ENCODE results near the gene HSPA1L.
"Not testable (repeated sequence)": the region's sequence is repeated elsewhere in the genome, so short reads cannot be mapped to it uniquely, and the experiment has no call there.

HSPA1L gene

GRCh38 chr6:31805939-31806469 lies 9.1 kb downstream of the HSPA1L start:
- Histone ChIP-seq H2BK15ac (ENCODE audit: low read depth, poor library complexity, severe bottlenecking) (no peak overlapping the region), H3K18ac (ENCODE audit: low read depth in 1 of 2, low read length in 2 of 2) (no peak overlapping the region), H3K14ac (ENCODE audit: low read length in 2 of 2) (no peak overlapping the region), H4K8ac (ENCODE audit: low read length) (no peak overlapping the region), H3K23ac (ENCODE audit: low read length in 2 of 2) (peak overlapping the region in 1 of 2 experiments; percentile 13), H3K27ac (ENCODE audit: low read length, poor library complexity, severe bottlenecking) (peak overlapping the region; percentile 77), H3K9me3 (ENCODE audit: control insufficient read depth, low read length) (no peaks in the 10 kb centered on the region), H3K36me3 (ENCODE audit: control insufficient read depth in 1 of 2, insufficient read depth in 2 of 2, low read depth in 1 of 2, low read length in 2 of 2) (peaks cover 5 to 13% of the 10 kb centered on the region in 2 experiments), H2AFZ (ENCODE audit: low read depth, low read length) (peak overlapping the region; percentile 60), H4K91ac (ENCODE audit: low read length) (no peak overlapping the region), H3K4ac (ENCODE audit: low read depth in 1 of 2, low read length in 2 of 2) (peak overlapping the region; percentile 51 to 86), H3K9ac (ENCODE audit: low read length) (peak overlapping the region; percentile 94), H3K4me2 (ENCODE audit: low read length, poor library complexity, severe bottlenecking) (peak overlapping the region; percentile 79), H2BK120ac (ENCODE audit: low read depth, low read length) (no peak overlapping the region), H3K79me1 (replicated peaks; ENCODE audit: low read length, poor library complexity, severe bottlenecking) (peaks cover 13% of the 10 kb centered on the region), H2AK5ac (ENCODE audit: low read length, severe bottlenecking) (peak overlapping the region; percentile 73), H3K27me3 (ENCODE audit: control insufficient read depth in 1 of 2, insufficient read depth in 1 of 2, low read length in 2 of 2) (no peaks in the 10 kb centered on the region), H2BK5ac (ENCODE audit: low read depth, low read length, poor library complexity, severe bottlenecking) (no peak overlapping the region), H2BK12ac (ENCODE audit: low read length in 2 of 2) (no peak overlapping the region), H3K4me1 (ENCODE audit: control insufficient read depth, insufficient read depth, low read depth, low read length) (peaks cover 6% of the 10 kb centered on the region), H3K4me3 (ENCODE audit: insufficient read depth in 1 of 2, low read depth in 1 of 2, low read length in 2 of 2) (peak overlapping the region; percentile 85 to 89)
- peak; percentile 8 for DNase-seq
- 16% methylated on average over 6 of the region's 7 CpGs for WGBS

DNA sequence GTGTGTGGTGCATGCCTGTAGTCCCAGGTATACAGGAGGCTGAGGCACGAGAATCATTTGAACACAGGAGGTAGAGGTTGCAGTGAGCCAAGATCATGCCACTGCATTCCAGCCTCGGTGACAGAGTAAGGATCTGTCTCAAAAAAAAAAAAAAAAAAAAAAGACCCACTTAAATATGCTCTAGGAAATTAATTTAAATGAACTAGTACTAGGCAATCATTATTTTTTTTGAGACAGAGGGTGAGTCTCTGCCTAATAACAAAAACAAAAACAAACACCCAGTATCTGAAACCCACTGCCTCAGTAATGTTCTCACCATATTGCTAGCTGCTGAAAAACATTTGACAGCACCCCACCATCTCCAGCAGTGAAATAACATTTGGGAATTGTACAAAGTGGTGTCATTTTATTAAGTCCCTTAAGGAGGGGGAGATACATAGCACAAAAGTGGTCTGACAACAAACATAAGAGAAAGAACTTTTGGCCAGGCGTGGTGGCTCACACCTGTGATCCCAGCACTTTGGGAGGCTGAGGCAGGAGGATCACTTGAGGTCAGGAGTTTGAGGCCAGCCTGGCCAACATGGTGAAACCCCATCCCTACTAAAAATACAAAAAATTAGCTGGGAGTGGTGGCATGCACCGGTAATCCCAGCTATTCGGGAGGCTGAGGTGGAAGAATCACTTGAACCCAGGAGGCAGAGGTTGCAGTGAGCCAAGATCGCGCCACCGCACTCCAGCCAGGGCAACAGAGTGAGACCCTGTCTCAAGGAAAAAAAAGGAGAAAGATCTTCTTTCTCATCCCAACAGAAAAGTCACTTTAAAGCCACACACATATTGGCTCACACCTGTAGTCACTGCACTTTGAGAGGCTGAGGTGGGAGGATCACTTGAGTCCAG lies 13.8 kb downstream of the HSPA1L start:
- H2BK12ac ChIP-seq (ENCODE audit: low read length in 2 of 2); H2AK5ac ChIP-seq (ENCODE audit: low read length, severe bottlenecking); H3K27me3 ChIP-seq (ENCODE audit: control insufficient read depth in 1 of 2, insufficient read depth in 1 of 2, low read length in 2 of 2); H2AFZ ChIP-seq (ENCODE audit: low read depth, low read length); H4K8ac ChIP-seq (ENCODE audit: low read length); H2BK120ac ChIP-seq (ENCODE audit: low read depth, low read length); H3K4me3 ChIP-seq (ENCODE audit: insufficient read depth in 1 of 2, low read depth in 1 of 2, low read length in 2 of 2); H3K4me1 ChIP-seq (ENCODE audit: control insufficient read depth, insufficient read depth, low read depth, low read length); H3K9me3 ChIP-seq (ENCODE audit: control insufficient read depth, low read length); H3K9ac ChIP-seq (ENCODE audit: low read length); H3K23ac ChIP-seq (ENCODE audit: low read length in 2 of 2); H4K91ac ChIP-seq (ENCODE audit: low read length); H3K14ac ChIP-seq (ENCODE audit: low read length in 2 of 2); H3K4ac ChIP-seq (ENCODE audit: low read depth in 1 of 2, low read length in 2 of 2); H3K18ac ChIP-seq (ENCODE audit: low read depth in 1 of 2, low read length in 2 of 2); H3K27ac ChIP-seq (ENCODE audit: low read length, poor library complexity, severe bottlenecking); H3K4me2 ChIP-seq (ENCODE audit: low read length, poor library complexity, severe bottlenecking); H2BK15ac ChIP-seq (ENCODE audit: low read depth, poor library complexity, severe bottlenecking); H2BK5ac ChIP-seq (ENCODE audit: low read depth, low read length, poor library complexity, severe bottlenecking); DNase-seq: not testable (repeated sequence)
- peaks cover 16% of the 10 kb centered on the region for H3K79me1 ChIP-seq (replicated peaks; ENCODE audit: low read length, poor library complexity, severe bottlenecking)
- H3K36me3 ChIP-seq (ENCODE audit: control insufficient read depth in 1 of 2, insufficient read depth in 2 of 2, low read depth in 1 of 2, low read length in 2 of 2) = peaks cover 7 to 23% of the 10 kb centered on the region in 2 experiments
- 98% methylated on average over 4 of the region's 8 CpGs for WGBS

DNA sequence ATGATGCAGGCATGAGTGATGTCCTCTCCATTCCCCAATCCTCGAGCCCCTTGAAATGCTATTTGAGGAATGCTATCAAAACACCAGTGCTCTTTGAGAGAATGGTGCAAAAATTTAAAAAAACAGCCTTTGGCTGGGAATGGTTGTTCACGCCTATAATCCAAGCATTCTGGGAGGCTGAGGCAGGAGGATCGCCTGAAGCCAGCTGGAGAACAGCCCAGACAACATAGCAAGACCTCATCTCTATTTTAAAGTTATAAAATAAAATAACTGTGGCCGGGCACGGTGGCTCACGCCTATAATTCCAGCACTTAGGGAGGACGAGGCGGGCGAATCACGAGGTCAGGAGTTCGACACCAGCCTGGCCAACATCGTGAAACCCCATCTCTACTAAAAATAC lies 15.3 kb downstream of the HSPA1L start:
- H2BK120ac ChIP-seq (ENCODE audit: low read depth, low read length) = no peak overlapping the region
- H4K8ac ChIP-seq (ENCODE audit: low read length) = no peak overlapping the region
- no peak overlapping the region for H3K14ac ChIP-seq (ENCODE audit: low read length in 2 of 2)
- DNase-seq = no peak
- no peaks in the 10 kb centered on the region for H3K9me3 ChIP-seq (ENCODE audit: control insufficient read depth, low read length)
- no peak overlapping the region for H3K4me2 ChIP-seq (ENCODE audit: low read length, poor library complexity, severe bottlenecking)
- H2BK5ac ChIP-seq (ENCODE audit: low read depth, low read length, poor library complexity, severe bottlenecking) = no peak overlapping the region
- no peak overlapping the region for H3K23ac ChIP-seq (ENCODE audit: low read length in 2 of 2)
- no peak overlapping the region for H2BK15ac ChIP-seq (ENCODE audit: low read depth, poor library complexity, severe bottlenecking)
- H3K4ac ChIP-seq (ENCODE audit: low read depth in 1 of 2, low read length in 2 of 2) = no peak overlapping the region
- no peak overlapping the region for H4K91ac ChIP-seq (ENCODE audit: low read length)
- peak overlapping the region; percentile 11 for H3K9ac ChIP-seq (ENCODE audit: low read length)
- H3K4me1 ChIP-seq (ENCODE audit: control insufficient read depth, insufficient read depth, low read depth, low read length) = peaks cover 4% of the 10 kb centered on the region
- no peaks in the 10 kb centered on the region for H3K27me3 ChIP-seq (ENCODE audit: control insufficient read depth in 1 of 2, insufficient read depth in 1 of 2, low read length in 2 of 2)
- H3K4me3 ChIP-seq (ENCODE audit: insufficient read depth in 1 of 2, low read depth in 1 of 2, low read length in 2 of 2) = no peak overlapping the region
- H2AFZ ChIP-seq (ENCODE audit: low read depth, low read length) = no peak overlapping the region
- WGBS = over 99% methylated on average over 11 of the region's 12 CpGs
- H2AK5ac ChIP-seq (ENCODE audit: low read length, severe bottlenecking) = no peak overlapping the region
- H3K18ac ChIP-seq (ENCODE audit: low read depth in 1 of 2, low read length in 2 of 2) = no peak overlapping the region
- no peak overlapping the region for H2BK12ac ChIP-seq (ENCODE audit: low read length in 2 of 2)
- no peak overlapping the region for H3K27ac ChIP-seq (ENCODE audit: low read length, poor library complexity, severe bottlenecking)
- H3K36me3 ChIP-seq (ENCODE audit: control insufficient read depth in 1 of 2, insufficient read depth in 2 of 2, low read depth in 1 of 2, low read length in 2 of 2) = peaks cover 7 to 23% of the 10 kb centered on the region in 2 experiments
- peaks cover 10% of the 10 kb centered on the region for H3K79me1 ChIP-seq (replicated peaks; ENCODE audit: low read length, poor library complexity, severe bottlenecking)

DNA sequence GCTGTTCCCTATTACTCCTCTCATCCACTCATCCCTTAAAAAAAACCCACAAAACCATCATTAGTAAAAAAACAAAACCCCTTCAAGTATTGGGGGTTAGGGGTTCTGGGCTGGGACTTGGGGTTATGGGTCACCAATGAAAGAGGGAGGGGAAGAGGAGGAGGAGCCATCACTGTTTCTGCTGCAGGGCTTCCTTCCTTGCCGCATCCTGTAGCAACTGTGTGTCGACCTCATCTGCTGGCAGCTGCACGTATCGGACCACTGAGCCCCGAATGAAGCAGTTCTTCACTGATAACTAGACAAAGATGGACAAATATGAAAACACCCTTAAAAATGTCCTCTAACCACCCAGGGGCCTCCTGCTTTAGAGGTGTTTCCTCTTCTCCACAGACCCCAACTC lies 17.5 kb downstream of the HSPA1L start:
- H4K91ac ChIP-seq (ENCODE audit: low read length) = no peak overlapping the region
- no peak overlapping the region for H3K9ac ChIP-seq (ENCODE audit: low read length)
- H3K4me2 ChIP-seq (ENCODE audit: low read length, poor library complexity, severe bottlenecking) = no peak overlapping the region
- H3K4ac ChIP-seq (ENCODE audit: low read depth in 1 of 2, low read length in 2 of 2) = no peak overlapping the region
- H3K36me3 ChIP-seq (ENCODE audit: control insufficient read depth in 1 of 2, insufficient read depth in 2 of 2, low read depth in 1 of 2, low read length in 2 of 2) = peaks cover 3 to 25% of the 10 kb centered on the region in 2 experiments
- H2BK12ac ChIP-seq (ENCODE audit: low read length in 2 of 2) = no peak overlapping the region
- H3K27me3 ChIP-seq (ENCODE audit: control insufficient read depth in 1 of 2, insufficient read depth in 1 of 2, low read length in 2 of 2) = no peaks in the 10 kb centered on the region
- no peak overlapping the region for H3K4me3 ChIP-seq (ENCODE audit: insufficient read depth in 1 of 2, low read depth in 1 of 2, low read length in 2 of 2)
- peaks cover 4% of the 10 kb centered on the region for H3K79me1 ChIP-seq (replicated peaks; ENCODE audit: low read length, poor library complexity, severe bottlenecking)
- DNase-seq = no peak
- no peak overlapping the region for H4K8ac ChIP-seq (ENCODE audit: low read length)
- peak overlapping the region in 1 of 2 experiments; percentile 24 for H3K23ac ChIP-seq (ENCODE audit: low read length in 2 of 2)
- H3K14ac ChIP-seq (ENCODE audit: low read length in 2 of 2) = no peak overlapping the region
- no peak overlapping the region for H2BK5ac ChIP-seq (ENCODE audit: low read depth, low read length, poor library complexity, severe bottlenecking)
- H3K9me3 ChIP-seq (ENCODE audit: control insufficient read depth, low read length) = no peaks in the 10 kb centered on the region
- peaks cover 7% of the 10 kb centered on the region for H3K4me1 ChIP-seq (ENCODE audit: control insufficient read depth, insufficient read depth, low read depth, low read length)
- H3K18ac ChIP-seq (ENCODE audit: low read depth in 1 of 2, low read length in 2 of 2) = peak overlapping the region in 1 of 2 experiments; percentile 34
- H2AFZ ChIP-seq (ENCODE audit: low read depth, low read length) = no peak overlapping the region
- no peak overlapping the region for H3K27ac ChIP-seq (ENCODE audit: low read length, poor library complexity, severe bottlenecking)
- no peak overlapping the region for H2BK15ac ChIP-seq (ENCODE audit: low read depth, poor library complexity, severe bottlenecking)
- H2BK120ac ChIP-seq (ENCODE audit: low read depth, low read length) = no peak overlapping the region
- WGBS = 96% methylated on average over 5 of the region's 5 CpGs
- H2AK5ac ChIP-seq (ENCODE audit: low read length, severe bottlenecking) = no peak overlapping the region

All from mesenchymal stem cell (in vitro differentiated cells and primary cell).